ENCODE results near the gene RPS6KA4. TPM values are rescaled to one million over a fixed set of nuclear protein-coding genes. Genes with fewer than 3 reads are reported as not detected.

Gene RPS6KA4
- total RNA-seq, 1 experiment from 2014 or later: 18.6 TPM

DNA sequence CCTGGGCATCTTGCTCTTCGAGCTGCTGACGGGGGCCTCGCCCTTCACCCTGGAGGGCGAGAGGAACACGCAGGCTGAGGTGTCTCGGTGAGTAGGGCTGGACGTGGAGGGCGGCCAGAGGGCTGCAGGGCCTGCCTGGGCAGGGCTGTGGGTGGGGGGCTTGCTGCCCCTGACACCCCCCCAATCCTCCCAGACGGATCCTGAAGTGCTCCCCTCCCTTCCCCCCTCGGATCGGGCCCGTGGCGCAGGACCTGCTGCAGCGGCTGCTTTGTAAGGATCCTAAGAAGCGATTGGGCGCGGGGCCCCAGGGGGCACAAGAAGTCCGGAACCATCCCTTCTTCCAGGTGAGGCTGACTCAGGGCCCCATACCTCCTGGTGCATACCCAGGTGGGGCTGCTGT, 2.7 kb downstream of the RPS6KA4 start:
- Histone ChIP-seq H3K36me3 (peaks cover 32% of the 10 kb centered on the region), H3K27ac (no peak overlapping the region), H3K4me3 (no peak overlapping the region), H3K9me3 (replicated peaks) (no peaks in the 10 kb centered on the region), H3K27me3 (no peaks in the 10 kb centered on the region), H3K4me1 (peaks cover 10% of the 10 kb centered on the region; the same call in 1 of the 2 replicates)
- DNase-seq: no peak

- DNase-seq: no peak
- H3K36me3 ChIP-seq: peaks cover 35% of the 10 kb centered on the region
Measured at GRCh38 chr11:64362339-64362738, 3.4 kb downstream of the RPS6KA4 start.

GRCh38 chr11:64364435-64364834, 5.5 kb downstream of the RPS6KA4 start:
- Histone ChIP-seq H3K4me3 (no peak overlapping the region), H3K36me3 (peaks cover 43% of the 10 kb centered on the region), H3K9me3 (replicated peaks) (no peaks in the 10 kb centered on the region), H3K27me3 (no peaks in the 10 kb centered on the region), H3K4me1 (no peaks in the 10 kb centered on the region), H3K27ac (no peak overlapping the region)
- DNase-seq: no peak

More at GRCh38 chr11:64362339-64362738, 3.4 kb downstream of the RPS6KA4 start:
- no peak overlapping the region for H3K27ac ChIP-seq
- H3K4me1 ChIP-seq: peaks cover 10% of the 10 kb centered on the region; the same call in 1 of the 2 replicates
- no peaks in the 10 kb centered on the region for H3K27me3 ChIP-seq
- no peak overlapping the region for H3K4me3 ChIP-seq
- no peaks in the 10 kb centered on the region for H3K9me3 ChIP-seq (replicated peaks)

- H3K9me3 ChIP-seq (replicated peaks): no peaks in the 10 kb centered on the region
- DNase-seq: peak in 1 of 2 experiments; percentile 29
Measured at GRCh38 chr11:64364911-64365310, 5.9 kb downstream of the RPS6KA4 start.

DNA sequence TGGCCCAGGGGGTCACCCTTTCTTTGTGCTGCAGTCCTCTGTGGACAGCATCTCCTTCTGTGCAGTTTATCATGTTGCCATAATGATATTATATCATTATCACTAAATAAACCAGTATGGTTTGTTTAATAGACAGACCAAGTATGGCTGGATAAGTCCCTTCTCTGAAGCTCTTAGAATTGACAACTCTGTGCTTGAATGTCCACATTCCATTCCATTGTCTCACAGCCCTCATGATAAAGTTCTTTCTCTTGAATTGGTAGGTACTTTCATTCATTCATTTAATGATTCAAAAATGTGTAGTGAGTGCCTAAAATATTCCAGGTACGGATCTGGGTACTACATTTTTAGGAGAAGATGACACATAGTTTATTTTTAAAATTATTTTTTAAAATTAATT, 7.8 kb downstream of the RPS6KA4 start:
- Histone ChIP-seq H3K27ac (no peak overlapping the region), H3K9me3 (replicated peaks) (no peaks in the 10 kb centered on the region), H3K4me1 (peaks cover under 1% of the 10 kb centered on the region; the same call in 1 of the 2 replicates), H3K36me3 (peaks cover 40% of the 10 kb centered on the region), H3K27me3 (no peaks in the 10 kb centered on the region), H3K4me3 (no peak overlapping the region)
- DNase-seq: no peak

More at GRCh38 chr11:64364911-64365310, 5.9 kb downstream of the RPS6KA4 start:
- no peaks in the 10 kb centered on the region for H3K4me1 ChIP-seq
- no peak overlapping the region for H3K4me3 ChIP-seq
- no peaks in the 10 kb centered on the region for H3K27me3 ChIP-seq
- no peak overlapping the region for H3K27ac ChIP-seq
- peaks cover 46% of the 10 kb centered on the region for H3K36me3 ChIP-seq

DNA sequence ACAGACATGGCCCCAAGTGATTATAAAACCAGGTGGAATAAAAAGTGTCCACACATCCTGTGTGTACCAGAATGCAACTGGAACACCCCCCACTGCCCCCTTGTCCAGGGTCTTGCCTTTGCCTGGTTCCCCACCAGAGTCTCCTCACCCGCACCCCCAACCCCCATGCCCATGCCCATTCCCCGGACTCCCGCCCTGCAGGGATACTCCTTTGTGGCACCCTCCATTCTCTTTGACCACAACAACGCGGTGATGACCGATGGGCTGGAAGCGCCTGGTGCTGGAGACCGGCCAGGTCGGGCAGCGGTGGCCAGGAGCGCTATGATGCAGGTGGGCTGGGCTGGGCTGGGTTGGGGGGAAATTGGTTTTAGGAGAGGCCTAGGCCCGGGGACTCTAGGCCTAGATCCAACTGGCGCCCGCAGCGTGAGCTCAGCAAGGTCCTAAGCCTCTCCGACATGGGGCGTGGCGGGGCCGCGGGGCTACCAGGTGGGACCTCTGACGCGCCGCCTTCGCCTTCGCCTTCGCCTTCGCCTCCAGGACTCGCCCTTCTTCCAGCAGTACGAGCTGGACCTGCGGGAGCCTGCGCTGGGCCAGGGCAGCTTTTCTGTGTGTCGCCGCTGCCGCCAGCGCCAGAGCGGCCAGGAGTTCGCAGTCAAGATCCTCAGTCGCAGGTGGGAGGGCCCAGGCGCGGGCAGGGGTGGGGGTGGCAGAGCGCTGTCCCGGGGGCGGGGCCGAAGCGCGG, 9.1 kb downstream of the RPS6KA4 start:
- peaks cover 5% of the 10 kb centered on the region; the same call in 1 of the 2 replicates for H3K4me1 ChIP-seq
- H3K27me3 ChIP-seq: no peaks in the 10 kb centered on the region
- no peak for DNase-seq
- no peaks in the 10 kb centered on the region for H3K9me3 ChIP-seq (replicated peaks)
- no peak overlapping the region for H3K27ac ChIP-seq
- H3K36me3 ChIP-seq: peaks cover 28% of the 10 kb centered on the region
- no peak overlapping the region for H3K4me3 ChIP-seq

DNA sequence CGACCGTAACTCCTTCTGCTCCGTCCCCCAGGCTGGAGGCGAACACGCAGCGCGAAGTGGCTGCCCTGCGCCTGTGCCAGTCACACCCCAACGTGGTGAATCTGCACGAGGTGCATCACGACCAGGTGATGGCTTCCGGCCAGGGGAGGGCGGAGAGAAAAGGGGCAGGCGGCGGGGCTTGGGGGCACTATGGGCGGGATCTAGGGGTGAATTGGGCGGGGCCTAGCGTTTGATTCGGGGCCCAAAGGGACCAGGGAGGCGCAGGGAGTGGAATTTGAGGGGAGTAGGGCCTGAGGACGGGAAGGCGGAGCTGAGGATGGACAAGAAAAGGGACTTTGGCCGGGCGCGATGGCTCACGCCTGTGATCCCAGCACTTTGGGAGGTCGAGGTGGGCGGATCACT, 9.7 kb downstream of the RPS6KA4 start:
- Histone ChIP-seq H3K4me3 (no peak overlapping the region), H3K27ac (no peak overlapping the region), H3K27me3 (no peaks in the 10 kb centered on the region), H3K36me3 (peaks cover 26% of the 10 kb centered on the region), H3K9me3 (replicated peaks) (no peaks in the 10 kb centered on the region), H3K4me1 (peaks cover 8% of the 10 kb centered on the region; the same call in 1 of the 2 replicates)
- no peak for DNase-seq

- no peaks in the 10 kb centered on the region for H3K9me3 ChIP-seq (replicated peaks)
- DNase-seq: no peak
- no peak overlapping the region for H3K4me3 ChIP-seq
- H3K27me3 ChIP-seq: no peaks in the 10 kb centered on the region
- H3K4me1 ChIP-seq: peaks cover 10% of the 10 kb centered on the region; the same call in 1 of the 2 replicates
- peaks cover 25% of the 10 kb centered on the region for H3K36me3 ChIP-seq
- H3K27ac ChIP-seq: no peak overlapping the region
Measured at GRCh38 chr11:64369440-64370421, 10.8 kb downstream of the RPS6KA4 start.

- peaks cover 10% of the 10 kb centered on the region; the same call in 1 of the 2 replicates for H3K4me1 ChIP-seq
- no peak overlapping the region for H3K4me3 ChIP-seq
- no peak overlapping the region for H3K27ac ChIP-seq
- H3K27me3 ChIP-seq: no peaks in the 10 kb centered on the region
- H3K36me3 ChIP-seq: peaks cover 18% of the 10 kb centered on the region
- DNase-seq: no peak
- no peaks in the 10 kb centered on the region for H3K9me3 ChIP-seq (replicated peaks)
Measured at GRCh38 chr11:64371201-64371600, 12.2 kb downstream of the RPS6KA4 start.

DNA sequence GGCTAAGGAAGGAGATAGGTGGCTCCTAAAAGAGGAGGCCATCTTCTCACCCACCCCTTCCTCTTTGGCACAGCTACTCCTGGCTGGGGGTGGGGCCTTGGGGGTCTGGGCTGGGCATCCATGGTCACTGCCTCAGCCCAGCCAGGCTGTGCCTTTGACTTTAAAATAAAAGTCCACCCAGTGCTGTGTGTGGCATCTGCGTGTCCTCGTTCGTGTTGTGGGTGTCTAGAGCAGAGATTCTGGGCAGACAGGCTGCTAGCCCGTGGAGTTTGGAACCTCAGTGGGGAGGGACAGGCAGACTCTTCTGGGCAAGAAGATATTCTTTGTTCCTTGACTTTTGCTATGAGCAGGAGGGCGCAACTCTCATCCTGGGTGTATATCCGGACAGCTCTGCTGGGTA, 13.1 kb downstream of the RPS6KA4 start:
- Histone ChIP-seq H3K4me3 (peak overlapping the region; percentile 59), H3K9me3 (replicated peaks) (no peaks in the 10 kb centered on the region), H3K4me1 (peaks cover 10% of the 10 kb centered on the region; the same call in 1 of the 2 replicates), H3K27me3 (no peaks in the 10 kb centered on the region), H3K36me3 (peaks cover 11% of the 10 kb centered on the region), H3K27ac (no peak overlapping the region; the same call in 1 of the 2 replicates)
- no peak for DNase-seq

GRCh38 chr11:64372802-64373597, 14.0 kb downstream of the RPS6KA4 start:
- H3K36me3 ChIP-seq: peaks cover 6% of the 10 kb centered on the region
- H3K4me3 ChIP-seq: peak overlapping the region; percentile 59
- DNase-seq: peak; percentile 96 to 99
- H3K4me1 ChIP-seq: peaks cover 10% of the 10 kb centered on the region; the same call in 1 of the 2 replicates
- peak overlapping the region; percentile 41 for H3K27ac ChIP-seq
- H3K27me3 ChIP-seq: no peaks in the 10 kb centered on the region
- H3K9me3 ChIP-seq (replicated peaks): no peaks in the 10 kb centered on the region

- H3K4me3 ChIP-seq: peak overlapping the region; percentile 59
- no peaks in the 10 kb centered on the region for H3K9me3 ChIP-seq (replicated peaks)
- peaks cover 3% of the 10 kb centered on the region; the same call in 1 of the 2 replicates for H3K36me3 ChIP-seq
- peak overlapping the region; percentile 41; the same call in 1 of the 2 replicates for H3K27ac ChIP-seq
- H3K4me1 ChIP-seq: peaks cover 10% of the 10 kb centered on the region; the same call in 1 of the 2 replicates
- no peaks in the 10 kb centered on the region for H3K27me3 ChIP-seq
- peak in 1 of 2 experiments; percentile 27 for DNase-seq
Measured at GRCh38 chr11:64373598-64373974, 14.6 kb downstream of the RPS6KA4 start.

DNA sequence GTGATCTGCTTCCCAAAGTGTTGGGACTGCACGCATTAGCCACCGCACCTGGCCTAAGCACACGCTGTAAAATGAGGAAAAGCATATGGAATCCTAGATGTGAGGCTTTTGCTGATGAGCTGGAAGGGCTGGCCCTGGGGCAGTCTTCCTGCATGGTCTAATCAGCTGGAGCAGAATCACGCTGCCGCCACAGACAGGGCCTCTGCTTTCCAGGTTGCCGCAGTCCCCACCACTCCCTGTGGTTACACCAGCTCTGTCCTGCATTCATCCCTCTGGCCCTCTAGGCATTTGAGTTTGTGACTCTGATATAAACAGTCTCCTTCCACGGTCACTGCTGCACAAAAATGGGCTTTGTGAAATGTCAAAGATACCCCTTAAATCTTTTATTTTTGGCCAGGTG, 17.1 kb downstream of the RPS6KA4 start:
- Histone ChIP-seq H3K4me3 (no peak overlapping the region), H3K27me3 (no peaks in the 10 kb centered on the region), H3K4me1 (peaks cover 10% of the 10 kb centered on the region; the same call in 1 of the 2 replicates), H3K36me3 (no peaks in the 10 kb centered on the region), H3K27ac (no peak overlapping the region), H3K9me3 (replicated peaks) (no peaks in the 10 kb centered on the region)
- no peak for DNase-seq

- Histone ChIP-seq H3K4me1 (peaks cover 4% of the 10 kb centered on the region; the same call in 1 of the 2 replicates), H3K9me3 (replicated peaks) (no peaks in the 10 kb centered on the region), H3K4me3 (no peak overlapping the region), H3K27me3 (no peaks in the 10 kb centered on the region), H3K36me3 (no peaks in the 10 kb centered on the region), H3K27ac (no peak overlapping the region)
- no peak for DNase-seq
Measured at GRCh38 chr11:64378335-64378880, 19.4 kb downstream of the RPS6KA4 start.
